K562 (cell line): Measurements from ENCODE around the gene DAPK2. TPM values are rescaled to one million over a fixed set of nuclear protein-coding genes. Genes with fewer than 3 reads are reported as not detected.

Experiments
- ATAC-seq: fragments of 200-7000 bp; cut with Tn5 transposase; 3 replicates; pipeline ENCODE4 v1.9.1; 2020; ENCODE audit warnings: moderate library complexity
- BruUV-seq: library from RNA; stranded (reverse); fragments of 400-500 nt; replicated peaks from 2 replicates; lab custom pipeline; 2021; lab: Mats Ljungman, UMichigan
- CTCF ChIA-PET: fragments of 300-600 bp; formaldehyde crosslinking; extraction: SDS; loops from one replicate; lab custom pipeline; 2021; ENCODE audit warnings: low intra/inter-chr PET ratio; lab: Yijun Ruan, JAX
- POLR2A ChIA-PET: fragments of 300-600, 350-650 bp; sonication (Branson Sonifier 250); formaldehyde crosslinking; extraction: SDS; loops from one replicate; lab custom pipeline; 2021; ENCODE audit warnings: antibody characterized with exemption, inconsistent platforms; lab: Yijun Ruan, JAX
- DNase-seq, 4 experiments: peaks; one replicate each; pipeline versions ENCODE4 v3.0.0 to v3.0.0-alpha.2; 2011 to 2018; ENCODE audit warnings: low spot score in 3 of 4, mixed read lengths in 3 of 4; ENCODE audit errors: extremely low read depth in 1 of 4
- FAIRE-seq: peaks from 2 replicates; lab custom pipeline; 2011; peaks lifted over from hg19 to GRCh38; lab: Jason Lieb, UNC
- H2AFZ ChIP-seq: 2 replicates; pipeline ENCODE4 v1.6.0; 2011; ENCODE audit warnings: low read depth, low read length, control low read depth, inconsistent platforms
- H3K27ac ChIP-seq: fragments of 200-600 bp; 3 replicates; pipeline ENCODE4 v1.8.0; 2011; ENCODE audit warnings: low read depth, mild to moderate bottlenecking, control low read depth, inconsistent platforms, low read length, moderate library complexity, mixed read lengths; ENCODE audit errors: extremely low read depth
- H3K27me3 ChIP-seq, 2 experiments: fragments of 300-600 bp in 1 of 2; 2 replicates in 1 of 2; 3 replicates in 1 of 2; pipeline versions ENCODE4 v1.6.0 to v1.8.0; 2011; ENCODE audit warnings: inconsistent platforms in 2 of 2, low read length in 2 of 2, mild to moderate bottlenecking in 1 of 2, mixed read lengths in 1 of 2, moderate library complexity in 1 of 2; ENCODE audit not compliant: control insufficient read depth in 2 of 2, insufficient read depth in 2 of 2
- H3K36me3 ChIP-seq: fragments of 300-600 bp; 3 replicates; pipeline ENCODE4 v1.8.0; 2011; ENCODE audit warnings: mild to moderate bottlenecking, low read length, inconsistent platforms; ENCODE audit not compliant: control insufficient read depth, insufficient read depth
- H3K4me1 ChIP-seq, 2 experiments: fragments of 200-600 bp in 1 of 2; replicated peaks in 1 of 2; 2 replicates in 1 of 2; 3 replicates in 1 of 2; pipeline versions ENCODE4 v1.5.1 to v1.8.0; 2011; ENCODE audit warnings: inconsistent platforms in 2 of 2, low read length in 2 of 2, mild to moderate bottlenecking in 1 of 2, mixed read lengths in 1 of 2, moderate library complexity in 1 of 2; ENCODE audit not compliant: control insufficient read depth in 2 of 2, insufficient read depth in 2 of 2
- H3K4me2 ChIP-seq: 2 replicates; pipeline ENCODE4 v1.6.1; 2011; ENCODE audit warnings: low read length, control low read depth, inconsistent platforms, mixed read lengths; ENCODE audit not compliant: insufficient read depth
- H3K4me3 ChIP-seq: fragments of 200-600 bp; sonication (generic), shearing (Covaris generic); 2 replicates; pipeline ENCODE4 v1.5.1; 2016; ENCODE audit warnings: control low read depth, inconsistent platforms
- H3K79me2 ChIP-seq: fragments of 200-600 bp; 3 replicates; pipeline ENCODE4 v1.8.0; 2011; ENCODE audit warnings: low read length, inconsistent platforms; ENCODE audit not compliant: control insufficient read depth, insufficient read depth
- H3K9ac ChIP-seq, 2 experiments: 2 replicates each; pipeline versions ENCODE4 v1.6.0 to v1.6.1; 2011; ENCODE audit warnings: low read depth in 2 of 2, low read length in 2 of 2, control low read depth in 1 of 2, inconsistent platforms in 1 of 2, mild to moderate bottlenecking in 1 of 2, mixed read lengths in 1 of 2; ENCODE audit not compliant: insufficient read depth in 1 of 2
- H3K9me1 ChIP-seq: one replicate; pipeline ENCODE4 v1.6.0; 2011; ENCODE audit warnings: inconsistent platforms, mild to moderate bottlenecking, low read length, moderate library complexity; ENCODE audit not compliant: control insufficient read depth, insufficient read depth
- H3K9me3 ChIP-seq: replicated peaks from 2 replicates; pipeline ENCODE4 v1.5.1; 2011; ENCODE audit warnings: low read depth, low read length, inconsistent platforms; ENCODE audit not compliant: control insufficient read depth, insufficient read depth
- H4K20me1 ChIP-seq: replicated peaks from 2 replicates; pipeline ENCODE4 v1.6.1; 2011; ENCODE audit warnings: low read length, inconsistent platforms, mixed read lengths; ENCODE audit not compliant: control insufficient read depth, insufficient read depth
- BRD4 ChIP-seq: fragments of 200-600 bp; sonication (generic); IDR thresholded peaks from 2 replicates; pipeline ENCODE4 v1.6.1; 2017; ENCODE audit warnings: inconsistent platforms
- CREBBP ChIP-seq: IDR thresholded peaks from one replicate; pipeline ENCODE4 v1.6.1; 2012; ENCODE audit warnings: low read depth, mild to moderate bottlenecking, control low read depth, inconsistent platforms, low read length
- ESRRB ChIP-seq: fragments of 250-450 bp; sonication (Bioruptor Pico); IDR thresholded peaks from 2 replicates; pipeline ENCODE4 v1.5.0; 2020; ENCODE audit warnings: mild to moderate bottlenecking, moderate library complexity, borderline replicate concordance
- GABPB2 ChIP-seq: fragments of 250-450 bp; sonication (Bioruptor Pico); conservative IDR thresholded peaks from 2 replicates; pipeline ENCODE4 v1.5.1; 2021; ENCODE audit warnings: mild to moderate bottlenecking
- MAFK ChIP-seq: IDR thresholded peaks from 2 replicates; pipeline ENCODE4 v1.6.1; 2011; ENCODE audit warnings: low read length, improper control_type of control experiment
- MAZ ChIP-seq, 2 experiments: fragments of 450-650 bp in 1 of 2; sonication (generic) in 1 of 2; formaldehyde crosslinking; IDR thresholded peaks in 1 of 2; conservative IDR thresholded peaks in 1 of 2; 2 replicates each; pipeline versions ENCODE4 v1.4.0 to v1.5.0; 2020; ENCODE audit warnings: mild to moderate bottlenecking in 1 of 2, missing genetic modification reagents in 1 of 2
- MYNN ChIP-seq, 2 experiments: sonication (generic); formaldehyde crosslinking in 1 of 2; IDR thresholded peaks; 2 replicates each; pipeline versions ENCODE4 v1.5.0 to v1.6.1; 2016 to 2020; ENCODE audit warnings: antibody characterized with exemption in 1 of 2, missing genetic modification reagents in 1 of 2
- RAD21 ChIP-seq, 2 experiments: fragments of 250-450 bp in 1 of 2; fragments of 450-650 bp in 1 of 2; sonication (Bioruptor Pico) in 1 of 2; formaldehyde crosslinking in 1 of 2; IDR thresholded peaks in 1 of 2; conservative IDR thresholded peaks in 1 of 2; 2 replicates each; pipeline versions ENCODE4 v1.4.0 to v1.8.0; 2020 to 2022; ENCODE audit warnings: mild to moderate bottlenecking in 2 of 2, moderate library complexity in 1 of 2
- RB1 ChIP-seq: fragments of 450-650 bp; IDR thresholded peaks from 2 replicates; pipeline ENCODE4 v1.6.1; 2017; ENCODE audit warnings: low read depth, mild to moderate bottlenecking
- SAFB ChIP-seq: fragments of 200-400 bp; formaldehyde crosslinking; IDR thresholded peaks from 2 replicates; pipeline ENCODE4 v1.6.1; 2017; ENCODE audit warnings: low read depth, low read length, borderline replicate concordance
- SIN3B ChIP-seq: fragments of 450-650 bp; IDR thresholded peaks from 2 replicates; pipeline ENCODE4 v1.6.1; 2017; ENCODE audit warnings: low read depth, mild to moderate bottlenecking, moderate library complexity
- SMARCE1 ChIP-seq: fragments of 450-650 bp; IDR thresholded peaks from 2 replicates; pipeline ENCODE4 v1.7.1; 2016; ENCODE audit warnings: mild to moderate bottlenecking
- ZNF584 ChIP-seq: fragments of 200-800 bp; sonication (Bioruptor generic); IDR thresholded peaks from 2 replicates; pipeline ENCODE4 v1.6.1; 2016; ENCODE audit warnings: low read depth, mild to moderate bottlenecking, missing genetic modification characterization, missing compliant biosample characterization
- ZNF695 ChIP-seq: fragments of 450-650 bp; formaldehyde crosslinking; IDR thresholded peaks from 2 replicates; pipeline ENCODE4 v1.4.0; 2020; ENCODE audit warnings: mild to moderate bottlenecking, moderate library complexity
- ZNF785 ChIP-seq: fragments of 250-450 bp; sonication (Bioruptor Pico); IDR thresholded peaks from 2 replicates; pipeline ENCODE4 v1.4.0; 2020; ENCODE audit warnings: mild to moderate bottlenecking
- WGBS: fragments of 100-300 bp; shearing (Covaris generic); methylation state at CpG from one replicate; pipeline ENCODE4 v1.1.6; 2016; ENCODE audit warnings: low coverage, mixed read lengths; ENCODE audit not compliant: insufficient coverage; ENCODE audit errors: missing lambda C conversion rate; 5-methylcytosine and 5-hydroxymethylcytosine counted together
- in situ Hi-C: fragments of 300-500 bp; cut with MboI; formaldehyde crosslinking; loops from 4 replicates; pipeline ENCODE4 v1.15.0; 2018; ENCODE audit warnings: inconsistent platforms, mixed read lengths
- intact Hi-C: fragments of 100-400 bp; cut with micrococcal nuclease; formaldehyde crosslinking; loops from 2 replicates; pipeline ENCODE4 v1.14.2; 2022
- polyA plus RNA-seq, 8 experiments: library from polyadenylated mRNA; depleted of rRNA in 4 of 8; stranded (reverse) in 5 of 8; unstranded in 3 of 8; fragments of >200 nt; fragmentation: Nextera tagmentation in 2 of 8; fragmentation: Illumina TruSeq in 1 of 8; extraction: Ambion mirVana in 2 of 8; extraction: Trizol in 1 of 8; gene quantifications; 2 replicates each; pipeline versions ENCODE4 v1.2.1 to v1.2.3, GENCODE V29; 2011 to 2014; ENCODE audit warnings: inconsistent platforms in 1 of 8, missing spikeins in 1 of 8
- total RNA-seq, 7 experiments: library from RNA; depleted of rRNA in 6 of 7; stranded (reverse); fragments of >200 nt in 6 of 7; fragmentation: Illumina TruSeq in 2 of 7; extraction: Trizol in 2 of 7; gene quantifications; 2 replicates each; pipeline versions ENCODE4 v1.2.1 to v1.2.3, GENCODE V29; 2011 to 2021; ENCODE audit warnings: low replicate concordance in 1 of 7
- TF ChIP-seq, protein P1 (sequence below): fragments of 450-650 bp; formaldehyde crosslinking; IDR thresholded peaks from 2 replicates; pipeline ENCODE4 v1.4.0; 2020; ENCODE audit warnings: mild to moderate bottlenecking, mixed read lengths
- TF ChIP-seq, protein P2 (sequence below), 2 experiments: fragments of 450-650 bp; conservative IDR thresholded peaks; 2 replicates each; pipeline ENCODE4 v1.6.1; 2017; ENCODE audit warnings: mild to moderate bottlenecking in 2 of 2, moderate library complexity in 2 of 2
- TF ChIP-seq, protein P3 (sequence below): sonication (generic); formaldehyde crosslinking; IDR thresholded peaks from 2 replicates; pipeline ENCODE4 v1.8.1; 2023; ENCODE audit warnings: mild to moderate bottlenecking, missing genetic modification reagents

Gene DAPK2
- total and polyA plus RNA-seq, 9 of the 15 experiments (the other 6 are each of a cell fraction or from before 2014, with no cell fraction given) = 0.14 to 5.2 (median 2.2) TPM

DNA sequence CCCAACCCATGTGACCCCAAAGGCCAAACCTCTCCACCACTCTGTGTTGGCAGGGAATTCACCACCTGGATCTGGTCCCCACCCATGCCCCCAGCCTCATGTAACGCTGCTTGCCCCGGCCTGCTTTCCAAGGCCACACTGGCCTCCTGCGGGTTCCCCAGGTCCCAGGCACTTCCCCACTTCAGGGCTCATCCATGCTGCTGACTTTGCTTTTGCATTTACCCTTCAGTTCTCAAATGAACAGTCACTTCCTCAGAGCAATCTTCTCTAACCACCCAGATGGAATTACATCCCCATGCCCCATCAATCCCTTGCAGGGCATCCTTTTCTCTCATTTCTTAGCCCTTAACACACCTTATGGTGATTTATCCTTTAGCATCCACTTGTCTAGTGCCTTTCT, 9.2 kb downstream of the DAPK2 start:
- CTCF ChIA-PET = no interaction called here
- Histone ChIP-seq H3K9me3 (no peaks in the 10 kb centered on the region), H2AFZ (no peak overlapping the region), H3K36me3 (no peaks in the 10 kb centered on the region), H3K9ac (no peak overlapping the region), H3K4me2 (no peak overlapping the region), H4K20me1 (no peaks in the 10 kb centered on the region), H3K9me1 (no peaks in the 10 kb centered on the region), H3K27me3 (no peaks in the 10 kb centered on the region), H3K79me2 (no peaks in the 10 kb centered on the region), H3K27ac (no peak overlapping the region), H3K4me3 (no peak overlapping the region), H3K4me1 (peaks cover 5% of the 10 kb centered on the region in 2 experiments; a peak in 3 of 5 replicates)
- POLR2A ChIA-PET = interaction anchor here (0.8 to 1.2 kb wide), 3 partner anchors 8 to 41 kb away, joined by 3 to 5 read pairs (median 3); no protein-coding TSS in a partner anchor
- FAIRE-seq = no peak
- intact Hi-C loops = no loop called here
- in situ Hi-C loops = no loop called here
- DNase-seq = no peak
- no peak for ATAC-seq
- no TSS peak for BruUV-seq
- whole genome bisulfite sequencing = 80% methylated on average over 3 of the region's 3 CpGs
- TF ChIP-seq, protein P1, sequence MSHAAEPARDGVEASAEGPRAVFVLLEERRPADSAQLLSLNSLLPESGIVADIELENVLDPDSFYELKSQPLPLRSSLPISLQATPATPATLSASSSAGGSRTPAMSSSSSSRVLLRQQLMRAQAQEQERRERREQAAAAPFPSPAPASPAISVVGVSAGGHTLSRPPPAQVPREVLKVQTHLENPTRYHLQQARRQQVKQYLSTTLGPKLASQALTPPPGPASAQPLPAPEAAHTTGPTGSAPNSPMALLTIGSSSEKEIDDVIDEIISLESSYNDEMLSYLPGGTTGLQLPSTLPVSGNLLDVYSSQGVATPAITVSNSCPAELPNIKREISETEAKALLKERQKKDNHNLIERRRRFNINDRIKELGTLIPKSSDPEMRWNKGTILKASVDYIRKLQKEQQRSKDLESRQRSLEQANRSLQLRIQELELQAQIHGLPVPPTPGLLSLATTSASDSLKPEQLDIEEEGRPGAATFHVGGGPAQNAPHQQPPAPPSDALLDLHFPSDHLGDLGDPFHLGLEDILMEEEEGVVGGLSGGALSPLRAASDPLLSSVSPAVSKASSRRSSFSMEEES = no peak
- TF ChIP-seq RAD21 (CRISPR knock-in tag; conservative IDR thresholded peaks at IDR 0.05 in 1 of 2, IDR thresholded peaks at IDR 0.05 in 1 of 2) = no peak
- TF ChIP-seq SIN3B = no peak
- TF ChIP-seq, protein P2, sequence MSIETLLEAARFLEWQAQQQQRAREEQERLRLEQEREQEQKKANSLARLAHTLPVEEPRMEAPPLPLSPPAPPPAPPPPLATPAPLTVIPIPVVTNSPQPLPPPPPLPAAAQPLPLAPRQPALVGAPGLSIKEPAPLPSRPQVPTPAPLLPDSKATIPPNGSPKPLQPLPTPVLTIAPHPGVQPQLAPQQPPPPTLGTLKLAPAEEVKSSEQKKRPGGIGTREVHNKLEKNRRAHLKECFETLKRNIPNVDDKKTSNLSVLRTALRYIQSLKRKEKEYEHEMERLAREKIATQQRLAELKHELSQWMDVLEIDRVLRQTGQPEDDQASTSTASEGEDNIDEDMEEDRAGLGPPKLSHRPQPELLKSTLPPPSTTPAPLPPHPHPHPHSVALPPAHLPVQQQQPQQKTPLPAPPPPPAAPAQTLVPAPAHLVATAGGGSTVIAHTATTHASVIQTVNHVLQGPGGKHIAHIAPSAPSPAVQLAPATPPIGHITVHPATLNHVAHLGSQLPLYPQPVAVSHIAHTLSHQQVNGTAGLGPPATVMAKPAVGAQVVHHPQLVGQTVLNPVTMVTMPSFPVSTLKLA (conservative IDR thresholded peaks at IDR 0.05) = no peak
- no peak for TF ChIP-seq MAFK
- no peak for TF ChIP-seq SMARCE1
- TF ChIP-seq ZNF695 (CRISPR knock-in tag) = no peak
- TF ChIP-seq GABPB2 (CRISPR knock-in tag) = no peak
- no peak for TF ChIP-seq SAFB
- TF ChIP-seq MYNN (IDR thresholded peaks at IDR 0.05) = no peak
- TF ChIP-seq MYNN (CRISPR knock-in tag; IDR thresholded peaks at IDR 0.05) = no peak
- no peak for TF ChIP-seq ZNF785
- no peak for TF ChIP-seq MAZ (CRISPR knock-in tag; conservative IDR thresholded peaks at IDR 0.05 in 1 of 2, IDR thresholded peaks at IDR 0.05 in 1 of 2)
- no peak for TF ChIP-seq RB1
- TF ChIP-seq ESRRB (CRISPR knock-in tag) = no peak
- TF ChIP-seq BRD4 = no peak
- TF ChIP-seq CREBBP = no peak
- no peak for TF ChIP-seq ZNF584
- TF ChIP-seq, protein P3, sequence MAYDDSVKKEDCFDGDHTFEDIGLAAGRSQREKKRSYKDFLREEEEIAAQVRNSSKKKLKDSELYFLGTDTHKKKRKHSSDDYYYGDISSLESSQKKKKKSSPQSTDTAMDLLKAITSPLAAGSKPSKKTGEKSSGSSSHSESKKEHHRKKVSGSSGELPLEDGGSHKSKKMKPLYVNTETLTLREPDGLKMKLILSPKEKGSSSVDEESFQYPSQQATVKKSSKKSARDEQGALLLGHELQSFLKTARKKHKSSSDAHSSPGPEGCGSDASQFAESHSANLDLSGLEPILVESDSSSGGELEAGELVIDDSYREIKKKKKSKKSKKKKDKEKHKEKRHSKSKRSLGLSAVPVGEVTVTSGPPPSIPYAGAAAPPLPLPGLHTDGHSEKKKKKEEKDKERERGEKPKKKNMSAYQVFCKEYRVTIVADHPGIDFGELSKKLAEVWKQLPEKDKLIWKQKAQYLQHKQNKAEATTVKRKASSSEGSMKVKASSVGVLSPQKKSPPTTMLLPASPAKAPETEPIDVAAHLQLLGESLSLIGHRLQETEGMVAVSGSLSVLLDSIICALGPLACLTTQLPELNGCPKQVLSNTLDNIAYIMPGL (CRISPR knock-in tag) = no peak
